Endothelial cell of umbilical vein (primary cell): Measurements from ENCODE around the gene NFKBIE. TPM values are rescaled to one million over a fixed set of nuclear protein-coding genes. Genes with fewer than 3 reads are reported as not detected.
A peak's percentile ranks its signal among the peaks of the same experiment; 100 is the strongest.

Source experiments
- BruUV-seq: library from RNA; stranded (reverse); fragments of 400-500 nt; replicated peaks from 2 replicates; lab custom pipeline; 2021; lab: Mats Ljungman, UMichigan
- CTCF ChIA-PET: fragments of 300-600, 350-600 bp; sonication (Branson Sonifier 250); formaldehyde crosslinking; loops from one replicate; lab custom pipeline; 2021; ENCODE audit warnings: antibody characterized with exemption, inconsistent platforms; lab: Charles Lee
- POLR2A ChIA-PET: fragments of 300-600, 350-600 bp; sonication (Branson Sonifier 250); formaldehyde crosslinking; loops from one replicate; lab custom pipeline; 2021; ENCODE audit warnings: antibody characterized with exemption, inconsistent platforms; lab: Charles Lee
- DNase-seq: peaks from one replicate; pipeline ENCODE4 v3.0.0-alpha.2; 2011; ENCODE audit warnings: low read depth, low spot score
- FAIRE-seq: peaks from 2 replicates; lab custom pipeline; 2011; peaks lifted over from hg19 to GRCh38; lab: Jason Lieb, UNC
- H2AFZ ChIP-seq: 2 replicates; pipeline ENCODE4 v1.6.0; 2012; ENCODE audit warnings: low read depth, low read length, control low read depth, inconsistent platforms
- H3K27ac ChIP-seq: 2 replicates; pipeline ENCODE4 v1.5.1; 2011; ENCODE audit warnings: low read depth, mild to moderate bottlenecking, control low read depth, low read length, moderate library complexity; ENCODE audit not compliant: insufficient read depth
- H3K27me3 ChIP-seq, 2 experiments: 2 replicates each; pipeline versions ENCODE4 v1.6.0 to v1.6.1; 2011; ENCODE audit warnings: low read length in 2 of 2, mixed read lengths in 1 of 2; ENCODE audit not compliant: control insufficient read depth in 2 of 2, insufficient read depth in 2 of 2
- H3K36me3 ChIP-seq, 2 experiments: 2 replicates in 1 of 2; 3 replicates in 1 of 2; pipeline ENCODE4 v1.5.1; 2011; ENCODE audit warnings: low read length in 2 of 2, mild to moderate bottlenecking in 1 of 2, moderate library complexity in 1 of 2; ENCODE audit not compliant: control insufficient read depth in 2 of 2, insufficient read depth in 2 of 2; ENCODE audit errors: extremely low read depth in 1 of 2
- H3K4me1 ChIP-seq: 3 replicates; pipeline ENCODE4 v1.5.1; 2011; ENCODE audit warnings: mild to moderate bottlenecking, low read length; ENCODE audit not compliant: control insufficient read depth, insufficient read depth; ENCODE audit errors: extremely low read depth
- H3K4me2 ChIP-seq: 2 replicates; pipeline ENCODE4 v1.6.1; 2011; ENCODE audit warnings: low read length, control low read depth, mixed read lengths; ENCODE audit not compliant: insufficient read depth
- H3K4me3 ChIP-seq, 3 experiments: fragments of 200-600 bp in 1 of 3; sonication (generic), shearing (Covaris generic) in 1 of 3; replicated peaks in 1 of 3; 2 replicates each; pipeline ENCODE4 v1.5.1; 2011 to 2016; ENCODE audit warnings: control low read depth in 3 of 3, low read length in 3 of 3, mild to moderate bottlenecking in 2 of 3, inconsistent platforms in 1 of 3, low read depth in 1 of 3, moderate library complexity in 1 of 3; ENCODE audit not compliant: insufficient read depth in 1 of 3
- H3K79me2 ChIP-seq: 2 replicates; pipeline ENCODE4 v1.6.0; 2012; ENCODE audit warnings: low read length, inconsistent platforms; ENCODE audit not compliant: control insufficient read depth, insufficient read depth
- H3K9ac ChIP-seq: replicated peaks from 2 replicates; pipeline ENCODE3; 2011; ENCODE audit warnings: low read length, control low read depth; ENCODE audit not compliant: insufficient read depth; ENCODE audit errors: extremely low read depth
- H3K9me1 ChIP-seq: replicated peaks from 3 replicates; pipeline ENCODE4 v1.6.0; 2011; ENCODE audit warnings: mild to moderate bottlenecking, low read length; ENCODE audit not compliant: control insufficient read depth, insufficient read depth; ENCODE audit errors: extremely low read depth
- H3K9me3 ChIP-seq: replicated peaks from 2 replicates; pipeline ENCODE4 v1.5.1; 2012; ENCODE audit warnings: low read length, inconsistent platforms; ENCODE audit not compliant: control insufficient read depth, insufficient read depth
- H4K20me1 ChIP-seq: replicated peaks from 2 replicates; pipeline ENCODE3; 2011; ENCODE audit warnings: mild to moderate bottlenecking, low read length; ENCODE audit not compliant: control insufficient read depth, insufficient read depth; ENCODE audit errors: extremely low read depth
- EZH2 ChIP-seq: IDR thresholded peaks from 2 replicates; pipeline ENCODE4 v1.6.1; 2012; ENCODE audit warnings: borderline replicate concordance, low read depth, mild to moderate bottlenecking, moderate library complexity, low read length, inconsistent platforms; ENCODE audit not compliant: severe bottlenecking
- FOS ChIP-seq: IDR thresholded peaks from 2 replicates; pipeline ENCODE4 v1.6.1; 2011; ENCODE audit warnings: mild to moderate bottlenecking, low read length, moderate library complexity, borderline replicate concordance; ENCODE audit not compliant: insufficient read depth
- GATA2 ChIP-seq: IDR thresholded peaks from 2 replicates; pipeline ENCODE4 v1.7.0; 2011; ENCODE audit warnings: low read depth, mild to moderate bottlenecking, moderate library complexity, mixed read lengths, low read length; ENCODE audit not compliant: insufficient read length, insufficient read depth
- JUN ChIP-seq: IDR thresholded peaks from 2 replicates; pipeline ENCODE4 v1.6.1; 2011; ENCODE audit warnings: borderline replicate concordance, low read depth; ENCODE audit not compliant: insufficient read length, insufficient read depth
- MAX ChIP-seq: IDR thresholded peaks from 2 replicates; pipeline ENCODE4 v1.6.1; 2011; ENCODE audit not compliant: insufficient read depth, insufficient read length
- MYC ChIP-seq: IDR thresholded peaks from one replicate; pipeline ENCODE4 v1.6.1; 2011; ENCODE audit warnings: mild to moderate bottlenecking, low read depth, low read length
- POLR2A ChIP-seq: IDR thresholded peaks from 2 replicates; pipeline ENCODE4 v1.6.1; 2012; ENCODE audit warnings: low read depth, mild to moderate bottlenecking, control low read depth, low read length
- POLR2AphosphoS5 ChIP-seq: IDR thresholded peaks from 2 replicates; pipeline ENCODE4 v1.6.1; 2012; ENCODE audit warnings: low read depth, mild to moderate bottlenecking, control low read depth, low read length, moderate library complexity; ENCODE audit not compliant: insufficient read depth
- dilution Hi-C: fragments of 300-500 bp; cut with MboI; formaldehyde crosslinking; loops from one replicate; pipeline ENCODE4 v1.15.0; 2019; ENCODE audit warnings: low sequenced_read_pairs; ENCODE audit not compliant: extremely low pct_ligation_motif_present
- intact Hi-C: fragments of 100-400 bp; cut with micrococcal nuclease; formaldehyde crosslinking; loops from one replicate; pipeline ENCODE4 v1.10.0; 2022
- polyA plus RNA-seq, 4 experiments: library from polyadenylated mRNA; depleted of rRNA in 3 of 4; stranded (reverse) in 3 of 4; unstranded in 1 of 4; fragments of >200 nt; gene quantifications; 2 replicates each; pipeline versions ENCODE4 v1.2.1 to v1.2.3, GENCODE V29; 2011 to 2012; ENCODE audit warnings: missing spikeins in 1 of 4
- total RNA-seq: library from RNA; stranded (reverse); gene quantifications from 2 replicates; pipeline ENCODE4 v1.2.3, GENCODE V29; 2021
- TF ChIP-seq, protein P1 (sequence below), 2 donors: IDR thresholded peaks; 1 replicate in 1 of 2; 2 replicates in 1 of 2; pipeline ENCODE4 v1.5.1; 2011; ENCODE audit warnings: low read length in 2 of 2, mild to moderate bottlenecking in 2 of 2, moderate library complexity in 2 of 2, control low read depth in 1 of 2, inconsistent platforms in 1 of 2, low read depth in 1 of 2; ENCODE audit not compliant: insufficient read depth in 1 of 2; ENCODE audit errors: extremely low read depth in 1 of 2

The NFKBIE gene
- total and polyA plus RNA-seq, 2 donors (not counting 3 experiments of a cell fraction or from before 2014, with no cell fraction given), result 19.0 to 22.6 TPM

DNA sequence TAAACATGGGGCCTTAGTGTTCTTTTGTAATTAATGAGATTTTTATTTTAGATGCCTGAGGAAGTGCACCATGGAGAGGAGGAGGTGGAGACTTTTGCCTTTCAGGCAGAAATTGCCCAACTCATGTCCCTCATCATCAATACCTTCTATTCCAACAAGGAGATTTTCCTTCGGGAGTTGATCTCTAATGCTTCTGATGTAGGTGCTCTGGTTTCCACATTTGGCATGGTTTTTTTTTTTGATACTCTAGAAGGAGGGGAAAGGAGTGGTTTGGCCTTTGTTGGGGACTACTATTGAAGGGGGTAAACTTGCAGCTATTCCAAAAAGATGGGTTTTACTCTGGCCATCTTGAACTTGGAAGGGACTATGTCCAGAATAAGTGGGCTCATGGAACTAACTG is 16.8 kb downstream of the NFKBIE start:
- Histone ChIP-seq H3K9me3 (no peaks in the 10 kb centered on the region), H2AFZ (no peak overlapping the region), H3K27me3 (no peaks in the 10 kb centered on the region), H4K20me1 (peaks cover 9% of the 10 kb centered on the region), H3K9ac (peak overlapping the region; percentile 93), H3K27ac (no peak overlapping the region), H3K9me1 (no peaks in the 10 kb centered on the region), H3K36me3 (peaks cover 35 to 37% of the 10 kb centered on the region in 2 experiments), H3K4me1 (peaks cover 26% of the 10 kb centered on the region), H3K4me3 (peak overlapping the region; percentile 54 to 85 (median 76)), H3K79me2 (peaks cover 61% of the 10 kb centered on the region), H3K4me2 (peak overlapping the region; percentile 96)
- intact Hi-C loops (no loop called here), dilution Hi-C loops (no loop called here)
- ChIA-PET CTCF (interaction anchor here (3.4 to 5.4 kb wide), 2 partner anchors 7 to 76 kb away, joined by 19 to 38 read pairs; partner anchors contain the start of gene SLC35B2), POLR2A (interaction anchor here (0.9 kb wide), 1 partner anchor 68 kb away, joined by 3 read pairs; no protein-coding TSS in a partner anchor)
- TF ChIP-seq POLR2A (no peak), GATA2 (no peak), JUN (no peak), FOS (no peak), MYC (no peak), MAX (no peak), POLR2AphosphoS5 (no peak), EZH2 (no peak)
- TF ChIP-seq, protein P1, sequence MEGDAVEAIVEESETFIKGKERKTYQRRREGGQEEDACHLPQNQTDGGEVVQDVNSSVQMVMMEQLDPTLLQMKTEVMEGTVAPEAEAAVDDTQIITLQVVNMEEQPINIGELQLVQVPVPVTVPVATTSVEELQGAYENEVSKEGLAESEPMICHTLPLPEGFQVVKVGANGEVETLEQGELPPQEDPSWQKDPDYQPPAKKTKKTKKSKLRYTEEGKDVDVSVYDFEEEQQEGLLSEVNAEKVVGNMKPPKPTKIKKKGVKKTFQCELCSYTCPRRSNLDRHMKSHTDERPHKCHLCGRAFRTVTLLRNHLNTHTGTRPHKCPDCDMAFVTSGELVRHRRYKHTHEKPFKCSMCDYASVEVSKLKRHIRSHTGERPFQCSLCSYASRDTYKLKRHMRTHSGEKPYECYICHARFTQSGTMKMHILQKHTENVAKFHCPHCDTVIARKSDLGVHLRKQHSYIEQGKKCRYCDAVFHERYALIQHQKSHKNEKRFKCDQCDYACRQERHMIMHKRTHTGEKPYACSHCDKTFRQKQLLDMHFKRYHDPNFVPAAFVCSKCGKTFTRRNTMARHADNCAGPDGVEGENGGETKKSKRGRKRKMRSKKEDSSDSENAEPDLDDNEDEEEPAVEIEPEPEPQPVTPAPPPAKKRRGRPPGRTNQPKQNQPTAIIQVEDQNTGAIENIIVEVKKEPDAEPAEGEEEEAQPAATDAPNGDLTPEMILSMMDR (IDR thresholded peaks at IDR 0.05; ENCODE audit: extremely low read depth in 1 of 2, insufficient read depth in 1 of 2, low read depth in 1 of 2, low read length in 2 of 2), result no peak
- DNase-seq (no peak), FAIRE-seq (no peak)
- BruUV-seq, result no TSS peak
